ENCODE results near the gene ACOT7. TPM values are rescaled to one million over a fixed set of nuclear protein-coding genes. Genes with fewer than 3 reads are reported as not detected.
A peak's percentile ranks its signal among the peaks of the same experiment; 100 is the strongest.
"Not testable (repeated sequence)": the region's sequence is repeated elsewhere in the genome, so short reads cannot be mapped to it uniquely, and the experiment has no call there.

ACOT7 gene
- total RNA-seq, 1 experiment from 2014 or later, result 76.3 TPM

GRCh38 chr1:6316240-6317097, 77.1 kb downstream of the ACOT7 start:
- H3K36me3 ChIP-seq (replicated peaks; ENCODE audit: control insufficient read depth, insufficient read depth, low read length), result peaks cover 12% of the 10 kb centered on the region
- no peak for DNase-seq
- no peak overlapping the region for H3K4me3 ChIP-seq (ENCODE audit: insufficient read depth, low read depth, low read length)
- no peaks in the 10 kb centered on the region for H3K27me3 ChIP-seq (ENCODE audit: control insufficient read depth, insufficient read depth, low read length)

- H3K27me3 ChIP-seq (ENCODE audit: control insufficient read depth, insufficient read depth, low read length), result no peaks in the 10 kb centered on the region
- DNase-seq, result no peak
- H3K4me3 ChIP-seq (ENCODE audit: insufficient read depth, low read depth, low read length), result no peak overlapping the region
- peaks cover 8% of the 10 kb centered on the region for H3K36me3 ChIP-seq (replicated peaks; ENCODE audit: control insufficient read depth, insufficient read depth, low read length)
These were observed 79.1 kb downstream of the ACOT7 start for GRCh38 chr1:6314503-6314902.

- no peaks in the 10 kb centered on the region for H3K27me3 ChIP-seq (ENCODE audit: control insufficient read depth, insufficient read depth, low read length)
- H3K4me3 ChIP-seq (ENCODE audit: insufficient read depth, low read depth, low read length), result no peak overlapping the region
- DNase-seq, result no peak
- peaks cover 8% of the 10 kb centered on the region for H3K36me3 ChIP-seq (replicated peaks; ENCODE audit: control insufficient read depth, insufficient read depth, low read length)
These were observed 80.0 kb downstream of the ACOT7 start for GRCh38 chr1:6313393-6314200.

GRCh38 chr1:6310116-6310848, 83.3 kb downstream of the ACOT7 start:
- DNase-seq, result no peak
- H3K36me3 ChIP-seq (replicated peaks; ENCODE audit: control insufficient read depth, insufficient read depth, low read length), result peaks cover 4% of the 10 kb centered on the region; the same call in 1 of the 2 replicates

GRCh38 chr1:6309564-6309963, 84.0 kb downstream of the ACOT7 start:
- DNase-seq, result no peak
- H3K36me3 ChIP-seq (replicated peaks; ENCODE audit: control insufficient read depth, insufficient read depth, low read length), result peaks cover 4% of the 10 kb centered on the region; the same call in 1 of the 2 replicates
- no peaks in the 10 kb centered on the region for H3K27me3 ChIP-seq (ENCODE audit: control insufficient read depth, insufficient read depth, low read length)
- no peak overlapping the region for H3K4me3 ChIP-seq (ENCODE audit: insufficient read depth, low read depth, low read length)

More at GRCh38 chr1:6310116-6310848, 83.3 kb downstream of the ACOT7 start:
- Histone ChIP-seq H3K4me3 (ENCODE audit: insufficient read depth, low read depth, low read length) (no peak overlapping the region), H3K27me3 (ENCODE audit: control insufficient read depth, insufficient read depth, low read length) (no peaks in the 10 kb centered on the region)

GRCh38 chr1:6308449-6308848, 85.1 kb downstream of the ACOT7 start:
- peaks cover 4% of the 10 kb centered on the region; the same call in 1 of the 2 replicates for H3K36me3 ChIP-seq (replicated peaks; ENCODE audit: control insufficient read depth, insufficient read depth, low read length)
- H3K27me3 ChIP-seq (ENCODE audit: control insufficient read depth, insufficient read depth, low read length), result no peaks in the 10 kb centered on the region
- no peak overlapping the region for H3K4me3 ChIP-seq (ENCODE audit: insufficient read depth, low read depth, low read length)
- no peak for DNase-seq

GRCh38 chr1:6307682-6308081, 85.9 kb downstream of the ACOT7 start:
- H3K4me3 ChIP-seq (ENCODE audit: insufficient read depth, low read depth, low read length); DNase-seq; H3K36me3 ChIP-seq (replicated peaks; ENCODE audit: control insufficient read depth, insufficient read depth, low read length); H3K27me3 ChIP-seq (ENCODE audit: control insufficient read depth, insufficient read depth, low read length): not testable (repeated sequence)

- Histone ChIP-seq H3K4me3 (ENCODE audit: insufficient read depth, low read depth, low read length) (no peak overlapping the region), H3K36me3 (replicated peaks; ENCODE audit: control insufficient read depth, insufficient read depth, low read length) (peaks cover 4% of the 10 kb centered on the region; the same call in 1 of the 2 replicates), H3K27me3 (ENCODE audit: control insufficient read depth, insufficient read depth, low read length) (no peaks in the 10 kb centered on the region)
- DNase-seq, result no peak
These were observed 86.5 kb downstream of the ACOT7 start for GRCh38 chr1:6307099-6307498.

- Histone ChIP-seq H3K36me3 (replicated peaks; ENCODE audit: control insufficient read depth, insufficient read depth, low read length) (peaks cover 5% of the 10 kb centered on the region; the same call in 1 of the 2 replicates), H3K27me3 (ENCODE audit: control insufficient read depth, insufficient read depth, low read length) (no peaks in the 10 kb centered on the region), H3K4me3 (ENCODE audit: insufficient read depth, low read depth, low read length) (no peak overlapping the region)
- no peak for DNase-seq
These were observed 90.1 kb downstream of the ACOT7 start for GRCh38 chr1:6303397-6304012.

GRCh38 chr1:6302568-6302967, 91.0 kb downstream of the ACOT7 start:
- Histone ChIP-seq H3K27me3 (ENCODE audit: control insufficient read depth, insufficient read depth, low read length) (no peaks in the 10 kb centered on the region), H3K4me3 (ENCODE audit: insufficient read depth, low read depth, low read length) (no peak overlapping the region), H3K36me3 (replicated peaks; ENCODE audit: control insufficient read depth, insufficient read depth, low read length) (peaks cover 5% of the 10 kb centered on the region; the same call in 1 of the 2 replicates)
- no peak for DNase-seq

GRCh38 chr1:6301526-6301925, 92.0 kb downstream of the ACOT7 start:
- Histone ChIP-seq H3K36me3 (replicated peaks; ENCODE audit: control insufficient read depth, insufficient read depth, low read length) (peaks cover 5% of the 10 kb centered on the region; the same call in 1 of the 2 replicates), H3K4me3 (ENCODE audit: insufficient read depth, low read depth, low read length) (no peak overlapping the region), H3K27me3 (ENCODE audit: control insufficient read depth, insufficient read depth, low read length) (no peaks in the 10 kb centered on the region)
- no peak for DNase-seq

GRCh38 chr1:6300342-6301048, 93.1 kb downstream of the ACOT7 start:
- H3K4me3 ChIP-seq (ENCODE audit: insufficient read depth, low read depth, low read length), result no peak overlapping the region
- H3K27me3 ChIP-seq (ENCODE audit: control insufficient read depth, insufficient read depth, low read length), result no peaks in the 10 kb centered on the region
- DNase-seq, result peak; percentile 63
- H3K36me3 ChIP-seq (replicated peaks; ENCODE audit: control insufficient read depth, insufficient read depth, low read length), result peaks cover 1% of the 10 kb centered on the region; the same call in 1 of the 2 replicates

- no peak for DNase-seq
- Histone ChIP-seq H3K4me3 (ENCODE audit: insufficient read depth, low read depth, low read length) (no peak overlapping the region), H3K27me3 (ENCODE audit: control insufficient read depth, insufficient read depth, low read length) (no peaks in the 10 kb centered on the region), H3K36me3 (replicated peaks; ENCODE audit: control insufficient read depth, insufficient read depth, low read length) (peaks cover 1% of the 10 kb centered on the region; the same call in 1 of the 2 replicates)
These were observed 93.9 kb downstream of the ACOT7 start for GRCh38 chr1:6299557-6300165.

All from H7 (cell line).